Muscle of back (tissue), 11 donors: ENCODE measurements around the gene ETS2. TPM values are rescaled to one million over a fixed set of nuclear protein-coding genes. Genes with fewer than 3 reads are reported as not detected.
"Not testable (repeated sequence)": the region's sequence is repeated elsewhere in the genome, so short reads cannot be mapped to it uniquely, and the experiment has no call there.

Experiments
- DNase-seq, 3 donors: peaks; one replicate each; pipeline versions ENCODE4 v3.0.0 to v3.0.0-alpha.2; 2013
- polyA plus RNA-seq, 10 donors: library from polyadenylated mRNA; unstranded; fragments of 120-200 nt; gene quantifications; one replicate each; pipeline ENCODE4 v1.2.1, GENCODE V29; 2013; ENCODE audit not compliant: insufficient read length in 10 of 10

Gene ETS2
- polyA plus RNA-seq, 10 donors: 20.7 to 41.8 (median 30.1) TPM

DNA sequence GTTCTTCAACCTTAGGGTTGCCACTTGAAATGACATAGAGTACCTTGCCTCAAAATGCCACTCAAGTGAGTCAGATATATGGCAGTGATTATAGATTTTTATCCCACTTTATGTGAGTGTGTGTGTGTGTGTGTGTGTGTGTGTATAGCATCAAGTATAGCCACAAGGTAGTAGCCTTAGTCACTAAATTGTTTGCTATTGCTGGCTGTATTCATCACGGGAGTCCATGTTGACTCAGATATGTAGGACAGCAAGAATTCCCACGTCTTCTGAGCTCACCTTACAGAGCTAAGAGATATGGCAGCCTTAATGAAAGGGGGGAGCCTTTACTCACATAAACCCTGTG is 9.3 kb downstream of the ETS2 start:
- no peak for DNase-seq

- no peak for DNase-seq
Measured at GRCh38 chr21:38816400-38816977, 10.8 kb downstream of the ETS2 start.

DNA sequence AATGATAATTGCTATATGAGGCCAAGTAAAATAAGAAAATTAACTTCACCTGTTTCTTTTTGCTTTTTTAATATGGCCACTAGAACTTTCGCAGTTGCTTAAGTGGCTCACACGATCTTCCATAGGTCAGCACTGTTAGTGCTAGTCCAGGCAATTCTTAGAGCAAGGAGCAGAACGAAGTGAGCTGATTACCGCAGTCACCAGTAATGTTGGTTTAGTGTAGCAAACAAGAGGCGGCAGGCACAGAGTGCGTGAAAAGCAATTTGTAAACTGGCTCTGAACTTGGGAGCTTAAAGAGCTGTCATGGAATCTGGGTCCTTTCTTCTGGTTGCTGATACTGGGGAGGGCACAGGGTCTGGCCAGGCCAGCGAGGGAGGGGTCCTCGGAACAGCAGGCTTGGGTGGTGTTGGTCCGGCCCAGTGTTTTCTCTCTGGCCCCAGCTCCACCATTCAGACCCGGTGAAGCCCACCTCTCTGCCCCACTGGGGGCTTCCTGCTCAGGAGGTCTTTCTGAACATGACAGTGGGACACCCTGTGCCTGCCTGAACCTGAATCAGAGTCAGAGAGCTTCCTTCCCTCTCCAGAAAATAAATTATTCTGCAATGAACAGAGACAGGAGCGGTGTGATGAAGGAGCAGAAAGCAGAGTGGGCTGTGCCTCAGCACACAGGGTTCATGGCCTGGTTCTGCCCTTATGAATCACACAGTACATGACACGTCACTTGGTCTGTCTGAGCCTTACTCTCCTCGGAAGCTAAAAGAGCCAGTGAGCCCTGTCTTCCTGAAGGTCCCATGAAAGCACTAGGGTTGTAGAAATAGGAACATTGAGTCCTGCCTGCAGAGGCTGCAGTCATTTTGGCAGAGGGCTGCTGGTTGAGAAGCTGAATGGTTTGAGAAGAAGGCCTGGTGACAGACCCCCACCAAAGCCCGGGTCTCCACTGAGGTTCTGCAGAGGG is 11.9 kb downstream of the ETS2 start:
- DNase-seq: no peak

GRCh38 chr21:38818325-38818723 is 12.6 kb downstream of the ETS2 start:
- no peak for DNase-seq

GRCh38 chr21:38819051-38819718 is 13.5 kb downstream of the ETS2 start:
- DNase-seq: no peak

- DNase-seq: no peak
Measured at GRCh38 chr21:38819719-38820159, 14.0 kb downstream of the ETS2 start.

GRCh38 chr21:38820471-38821239 is 14.9 kb downstream of the ETS2 start:
- peak in 1 of 3 donors; percentile 11 for DNase-seq

DNA sequence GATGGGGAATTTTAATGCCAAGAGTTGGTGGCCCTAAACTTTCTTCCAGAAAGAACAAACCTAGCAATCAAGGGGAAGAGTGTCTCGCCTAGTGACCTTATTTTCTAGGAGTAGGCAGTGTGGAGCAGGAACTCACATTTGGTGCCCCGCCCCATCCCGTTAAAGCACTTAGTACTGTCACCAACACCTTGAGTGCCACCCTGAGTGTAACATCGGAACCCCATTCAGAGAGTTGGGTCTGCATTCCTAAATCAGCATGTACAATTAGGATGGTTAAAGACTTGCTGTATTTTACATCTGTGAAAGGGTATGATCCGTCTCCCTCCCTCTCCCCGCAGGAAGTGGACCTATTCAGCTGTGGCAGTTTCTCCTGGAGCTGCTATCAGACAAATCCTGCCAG is 15.5 kb downstream of the ETS2 start:
- DNase-seq: no peak

- DNase-seq: no peak
Measured at GRCh38 chr21:38821959-38822682, 16.4 kb downstream of the ETS2 start.

DNA sequence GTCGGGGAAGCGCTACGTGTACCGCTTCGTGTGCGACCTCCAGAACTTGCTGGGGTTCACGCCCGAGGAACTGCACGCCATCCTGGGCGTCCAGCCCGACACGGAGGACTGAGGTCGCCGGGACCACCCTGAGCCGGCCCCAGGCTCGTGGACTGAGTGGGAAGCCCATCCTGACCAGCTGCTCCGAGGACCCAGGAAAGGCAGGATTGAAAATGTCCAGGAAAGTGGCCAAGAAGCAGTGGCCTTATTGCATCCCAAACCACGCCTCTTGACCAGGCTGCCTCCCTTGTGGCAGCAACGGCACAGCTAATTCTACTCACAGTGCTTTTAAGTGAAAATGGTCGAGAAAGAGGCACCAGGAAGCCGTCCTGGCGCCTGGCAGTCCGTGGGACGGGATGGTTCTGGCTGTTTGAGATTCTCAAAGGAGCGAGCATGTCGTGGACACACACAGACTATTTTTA is 17.1 kb downstream of the ETS2 start:
- peak in 1 of 3 donors; percentile 48 for DNase-seq

DNA sequence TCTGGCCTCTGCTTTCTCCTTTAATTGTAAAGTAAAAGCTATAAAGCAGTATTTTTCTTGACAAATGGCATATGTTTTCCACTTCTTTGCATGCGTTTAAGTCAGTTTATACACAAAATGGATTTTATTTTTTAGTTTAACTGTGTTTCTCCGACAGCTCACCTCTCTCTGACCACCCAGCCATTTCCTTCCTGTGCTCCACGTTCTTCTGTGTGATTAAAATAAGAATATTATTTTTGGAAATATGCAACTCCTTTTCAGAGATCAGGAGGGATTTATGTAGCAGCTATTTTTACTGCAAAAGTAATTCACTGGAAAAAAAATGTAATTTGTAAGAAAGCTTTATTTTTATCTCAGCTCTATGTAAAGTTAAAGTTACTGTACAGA is 18.0 kb downstream of the ETS2 start:
- DNase-seq: no peak

- DNase-seq: peak in 2 of 3 donors; percentile 31 to 68
Measured at GRCh38 chr21:38824124-38824822, 18.5 kb downstream of the ETS2 start.

DNA sequence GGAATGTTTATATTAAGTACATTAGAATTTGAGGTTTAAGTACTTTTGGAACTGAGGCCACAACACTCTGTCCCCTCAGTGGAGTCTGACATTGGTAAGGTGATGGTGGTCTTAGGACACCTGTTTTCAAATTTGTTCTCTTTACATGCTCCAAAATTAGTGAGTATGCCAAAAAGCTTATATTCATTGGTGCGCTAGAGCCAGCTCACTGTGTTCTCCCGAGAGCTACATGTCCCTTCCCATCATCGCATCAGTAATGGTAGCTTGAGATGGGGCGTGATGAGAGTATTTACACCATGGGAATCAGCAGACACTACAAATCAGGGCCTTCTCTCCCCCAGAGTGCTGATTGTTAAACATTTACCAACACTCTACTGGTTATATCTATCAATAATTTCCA is 19.5 kb downstream of the ETS2 start:
- DNase-seq: no peak

DNA sequence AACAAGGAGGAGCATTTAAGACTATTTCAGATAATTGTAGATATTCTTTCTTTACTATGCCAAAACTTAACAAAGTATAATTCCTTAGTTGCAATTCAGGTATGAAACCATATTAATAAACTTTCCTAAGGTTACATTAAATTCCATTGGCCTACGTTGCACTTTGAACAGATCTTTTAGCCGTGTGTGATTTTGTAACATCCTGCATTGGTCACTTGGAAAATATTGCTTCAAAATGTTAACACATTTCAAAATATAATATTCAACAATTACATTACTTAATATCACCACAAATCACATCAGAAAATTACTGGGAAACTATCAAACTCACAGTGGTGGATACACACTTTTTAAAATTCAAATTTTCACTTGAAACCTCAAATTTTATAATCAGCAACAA is 20.2 kb downstream of the ETS2 start:
- DNase-seq: no peak

- DNase-seq: not testable (repeated sequence)
Measured at GRCh38 chr21:38828111-38828510, 22.4 kb downstream of the ETS2 start.

- no peak for DNase-seq
Measured at GRCh38 chr21:38830671-38831525, 25.2 kb downstream of the ETS2 start.

- peak; percentile 75 to 90 (median 88) for DNase-seq
Measured at GRCh38 chr21:38831526-38832467, 26.1 kb downstream of the ETS2 start.

DNA sequence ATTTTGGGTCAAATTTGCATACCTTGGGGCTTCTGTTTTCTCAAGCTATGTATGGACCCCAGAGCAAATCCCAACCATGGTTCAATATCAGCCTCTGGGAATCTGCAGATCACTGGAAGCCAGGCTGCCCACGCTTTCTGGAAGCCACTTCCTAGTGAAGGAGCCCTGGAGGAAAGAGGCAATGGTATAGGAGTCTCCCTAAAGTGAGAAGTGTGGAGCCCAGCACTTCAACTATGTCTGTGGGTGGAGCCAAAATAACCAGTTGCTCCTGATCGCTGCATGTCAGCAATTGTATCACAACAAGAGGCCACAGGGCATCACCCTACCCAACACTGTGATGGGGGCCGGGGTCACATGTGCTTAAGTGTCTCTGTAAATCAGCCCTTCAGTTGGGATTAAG is 26.9 kb downstream of the ETS2 start:
- no peak for DNase-seq
